Thyroid gland (tissue), 4 donors: ENCODE measurements around the gene ZMAT3.

Experiments
- CTCF ChIP-seq, 6 experiments: fragments of 200-600 bp in 3 of 6; fragments of 450-650 bp in 3 of 6; sonication (generic) in 3 of 6; IDR thresholded peaks; one replicate each; pipeline ENCODE4 v1.5.1; 2016 to 2019; ENCODE audit warnings: antibody characterized with exemption in 6 of 6, mild to moderate bottlenecking in 2 of 6, inconsistent platforms in 1 of 6, moderate library complexity in 1 of 6
- POLR2A ChIP-seq, 2 donors: fragments of 450-650 bp; IDR thresholded peaks; one replicate each; pipeline ENCODE4 v1.6.1; 2017; ENCODE audit warnings: antibody characterized with exemption in 2 of 2, mild to moderate bottlenecking in 2 of 2, moderate library complexity in 1 of 2

GRCh38 chr3:179069762-179070390 lies 1.7 kb downstream of the ZMAT3 start:
- TF ChIP-seq CTCF (IDR thresholded peaks at IDR 0.05) (no peak), POLR2A (IDR thresholded peaks at IDR 0.05) (no peak)
